ENCODE measurements around the gene ANXA8. TPM values are rescaled to one million over a fixed set of nuclear protein-coding genes. Genes with fewer than 3 reads are reported as not detected.

The ANXA8 gene
- total and polyA plus RNA-seq, 9 donors = 0.63 to 20.2 (median 1.6) TPM

DNA sequence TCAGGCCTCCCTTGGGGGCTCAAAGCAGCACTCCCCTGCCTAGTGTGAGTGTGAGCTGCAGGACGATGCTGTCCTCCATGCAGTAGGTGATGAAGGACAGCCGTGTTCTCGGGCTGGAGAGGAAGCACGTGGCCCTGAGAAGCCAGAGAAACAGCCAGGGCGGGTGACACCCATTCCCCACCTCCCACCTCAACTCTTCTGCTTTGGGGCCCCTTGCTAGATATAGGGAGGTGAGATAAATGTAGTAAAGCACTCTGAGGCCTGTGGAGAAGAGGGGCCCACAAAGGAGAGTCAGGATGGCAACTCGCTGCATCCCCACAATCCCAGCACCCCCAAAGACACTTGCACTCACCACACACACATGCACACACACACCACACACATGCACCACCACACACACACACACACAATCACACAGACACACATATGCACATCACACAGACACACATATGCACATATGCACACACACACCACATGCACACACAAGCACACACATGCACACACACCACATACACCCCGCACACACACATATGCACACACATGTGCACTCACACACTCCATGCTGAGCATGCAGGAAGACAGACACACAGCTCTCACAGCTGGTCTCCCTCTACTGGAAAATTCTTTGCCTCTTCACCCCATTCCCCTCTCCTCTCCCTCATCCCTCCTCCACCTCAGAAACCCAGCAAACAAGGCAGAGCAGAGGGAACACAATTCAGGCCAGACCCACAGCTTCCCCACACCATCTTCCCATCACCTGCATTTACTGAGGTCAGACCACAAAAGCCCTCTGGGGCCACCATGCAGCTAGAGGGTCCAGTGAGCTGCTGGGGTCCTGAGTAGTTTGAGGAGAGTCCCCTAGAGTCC, 30.5 kb downstream of the ANXA8 start:
- H3K27ac ChIP-seq = no peak overlapping the region
- H3K9me3 ChIP-seq = no peaks in the 10 kb centered on the region
- no peak overlapping the region for H3K4me3 ChIP-seq
- peaks cover 6% of the 10 kb centered on the region for H3K4me1 ChIP-seq (ENCODE audit: insufficient read depth)
- no peak for TF ChIP-seq EP300 (IDR thresholded peaks at IDR 0.05)
- TF ChIP-seq POLR2A (IDR thresholded peaks at IDR 0.05) = no peak
- no peak for TF ChIP-seq CTCF (IDR thresholded peaks at IDR 0.05)
- H3K27me3 ChIP-seq = no peaks in the 10 kb centered on the region
- H3K36me3 ChIP-seq = no peaks in the 10 kb centered on the region
- intact Hi-C loops (cut with DNase I) = no loop called here
- 62 to 70% (median 70%) methylated on average over 7 of the region's 7 CpGs for WGBS, 3 donors
- peak in 1 of 5 donors; percentile 1 for DNase-seq

DNA sequence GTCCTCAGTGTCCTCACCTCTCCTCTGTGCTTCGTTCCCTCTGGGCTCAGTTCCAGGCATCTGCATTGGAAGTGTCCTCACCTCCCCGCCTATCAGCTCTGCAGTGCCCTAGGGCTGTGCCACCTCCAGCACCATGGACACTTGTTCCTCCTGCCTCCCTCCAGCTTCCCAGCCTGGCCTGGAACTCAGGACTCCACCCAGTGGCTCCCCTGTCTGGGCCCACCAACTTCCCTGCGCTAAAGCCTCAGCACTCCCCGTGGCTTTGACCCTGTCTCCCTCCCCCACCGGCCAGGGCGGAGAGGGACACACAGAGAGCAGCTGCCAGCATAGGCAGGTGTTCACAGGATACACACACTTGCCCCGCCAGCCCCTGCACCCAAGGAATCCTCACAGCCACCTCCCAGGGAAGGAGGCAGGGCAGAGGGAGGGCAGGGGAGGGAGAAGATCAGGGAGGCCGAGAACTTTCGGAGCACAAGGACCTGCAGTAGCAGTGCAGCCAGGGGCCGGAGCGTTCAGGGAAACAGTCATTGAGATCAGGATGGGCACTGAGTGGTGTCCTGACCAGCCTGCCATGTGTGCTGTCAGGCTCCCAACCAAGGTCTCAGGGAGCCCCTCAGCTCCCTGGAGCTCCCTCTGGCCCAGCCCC, 31.3 kb downstream of the ANXA8 start:
- no peak overlapping the region for H3K27ac ChIP-seq
- TF ChIP-seq CTCF (IDR thresholded peaks at IDR 0.05) = no peak
- TF ChIP-seq EP300 (IDR thresholded peaks at IDR 0.05) = no peak
- no peak for TF ChIP-seq POLR2A (IDR thresholded peaks at IDR 0.05)
- no peaks in the 10 kb centered on the region for H3K36me3 ChIP-seq
- DNase-seq = peak in 1 of 5 donors; percentile 22
- WGBS, 3 donors = 66 to 78% (median 75%) methylated on average over 11 of the region's 11 CpGs
- peaks cover 6% of the 10 kb centered on the region for H3K4me1 ChIP-seq (ENCODE audit: insufficient read depth)
- H3K27me3 ChIP-seq = no peaks in the 10 kb centered on the region
- intact Hi-C loops (cut with DNase I) = no loop called here
- H3K4me3 ChIP-seq = no peak overlapping the region
- H3K9me3 ChIP-seq = no peaks in the 10 kb centered on the region

GRCh38 chr10:47451998-47452494, 31.9 kb downstream of the ANXA8 start:
- Histone ChIP-seq H3K27ac (no peak overlapping the region), H3K27me3 (no peaks in the 10 kb centered on the region), H3K4me1 (ENCODE audit: insufficient read depth) (peaks cover 6% of the 10 kb centered on the region), H3K9me3 (no peaks in the 10 kb centered on the region), H3K36me3 (no peaks in the 10 kb centered on the region), H3K4me3 (no peak overlapping the region)
- WGBS, 3 donors = 87 to 92% (median 89%) methylated on average over 7 of the region's 7 CpGs
- TF ChIP-seq POLR2A (IDR thresholded peaks at IDR 0.05) (no peak), CTCF (IDR thresholded peaks at IDR 0.05) (no peak), EP300 (IDR thresholded peaks at IDR 0.05) (no peak)
- intact Hi-C loops (cut with DNase I) = no loop called here
- DNase-seq = peak in 1 of 5 donors; percentile 21

DNA sequence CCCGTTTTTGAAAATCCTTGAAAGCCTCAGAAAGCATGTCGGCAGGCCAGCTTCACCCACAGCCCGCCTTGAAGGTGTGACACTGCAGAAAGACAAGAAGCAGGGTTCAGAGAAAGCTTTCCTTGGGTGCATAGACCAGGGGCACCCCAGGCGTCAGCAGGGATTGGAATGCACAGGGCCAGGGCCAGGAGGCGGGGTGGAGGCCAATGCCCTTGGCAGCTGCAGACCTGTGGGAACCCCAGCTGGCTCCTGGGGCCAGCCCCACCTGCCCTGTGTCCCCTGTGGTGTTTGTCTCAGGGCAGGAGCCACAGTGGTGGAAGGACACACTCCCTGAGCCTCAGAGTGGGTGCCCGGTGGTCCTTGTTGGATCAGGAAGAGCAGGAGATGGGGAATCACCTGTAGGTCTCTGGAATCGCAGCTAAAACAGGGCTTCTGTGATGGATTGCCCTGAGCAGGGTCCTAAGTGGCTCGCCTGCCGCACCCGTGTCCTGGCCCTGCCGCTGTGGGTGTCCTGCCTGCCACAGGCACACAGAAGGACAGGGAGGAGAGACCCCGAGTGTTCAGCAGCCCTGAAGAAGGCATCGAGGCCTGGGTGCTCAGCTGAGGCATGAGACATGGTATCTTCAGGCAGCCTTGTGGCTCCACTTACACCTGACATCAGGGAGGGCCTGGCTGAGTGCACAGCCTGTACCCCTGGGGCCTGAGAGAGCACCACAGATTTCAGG, 32.5 kb downstream of the ANXA8 start:
- Histone ChIP-seq H3K27me3 (no peaks in the 10 kb centered on the region), H3K36me3 (no peaks in the 10 kb centered on the region), H3K9me3 (no peaks in the 10 kb centered on the region), H3K4me1 (ENCODE audit: insufficient read depth) (peaks cover 4% of the 10 kb centered on the region), H3K27ac (no peak overlapping the region), H3K4me3 (no peak overlapping the region)
- WGBS, 3 donors = 86 to 95% (median 92%) methylated on average over 11 to 13 of the region's 13 CpGs
- peak in 1 of 5 donors; percentile 20 for DNase-seq
- intact Hi-C loops (cut with DNase I) = no loop called here
- no peak for TF ChIP-seq CTCF (IDR thresholded peaks at IDR 0.05)
- no peak for TF ChIP-seq POLR2A (IDR thresholded peaks at IDR 0.05)
- no peak for TF ChIP-seq EP300 (IDR thresholded peaks at IDR 0.05)

All from ovary (tissue), 9 donors.